ENCODE measurements around the gene CCDC122.

DNA sequence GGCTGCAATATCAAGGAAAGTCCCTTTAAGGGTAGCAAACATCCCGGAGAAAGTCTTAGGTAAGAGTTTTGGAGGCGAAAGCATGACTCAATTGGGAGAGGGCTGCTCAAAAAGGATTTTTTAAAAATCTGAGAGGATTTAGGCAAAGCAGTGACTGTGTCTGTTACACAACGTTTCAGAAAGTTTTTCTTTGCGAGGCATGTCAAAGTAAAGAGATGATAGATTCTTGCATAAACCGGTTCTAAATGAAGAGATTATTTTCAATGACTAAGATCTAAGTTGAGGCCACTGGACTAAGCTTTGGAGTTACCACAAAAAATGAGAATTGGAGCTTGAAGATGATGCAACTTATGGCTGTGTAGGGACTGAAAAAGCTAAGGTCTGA, 49.1 kb downstream of the CCDC122 start:
- TF ChIP-seq ESRRA (IDR thresholded peaks at IDR 0.05; ENCODE audit: borderline replicate concordance, low read depth) (no peak), POLR2AphosphoS5 (IDR thresholded peaks at IDR 0.05; ENCODE audit: control insufficient read depth, insufficient read depth, low read depth, low read length) (no peak), POLR2A (conservative IDR thresholded peaks at IDR 0.05) (no peak), ZNF830 (CRISPR knock-in tag; IDR thresholded peaks at IDR 0.05) (no peak), RBM39 (optimal IDR thresholded peaks at IDR 0.05; ENCODE audit: low read depth, low read length) (no peak), MAFK (IDR thresholded peaks at IDR 0.05; ENCODE audit: low read length) (no peak), TAF1 (IDR thresholded peaks at IDR 0.05; ENCODE audit: control insufficient read depth, extremely low read depth, insufficient read depth, low read length, severe bottlenecking) (no peak), RNF2 (IDR thresholded peaks at IDR 0.05) (no peak), PRPF4 (IDR thresholded peaks at IDR 0.05; ENCODE audit: insufficient read depth, low read depth, low read length, poor library complexity, severe bottlenecking) (no peak), EZH2 (IDR thresholded peaks at IDR 0.05; ENCODE audit: borderline replicate concordance, low read depth, low read length) (no peak)
- TF ChIP-seq, protein P1, sequence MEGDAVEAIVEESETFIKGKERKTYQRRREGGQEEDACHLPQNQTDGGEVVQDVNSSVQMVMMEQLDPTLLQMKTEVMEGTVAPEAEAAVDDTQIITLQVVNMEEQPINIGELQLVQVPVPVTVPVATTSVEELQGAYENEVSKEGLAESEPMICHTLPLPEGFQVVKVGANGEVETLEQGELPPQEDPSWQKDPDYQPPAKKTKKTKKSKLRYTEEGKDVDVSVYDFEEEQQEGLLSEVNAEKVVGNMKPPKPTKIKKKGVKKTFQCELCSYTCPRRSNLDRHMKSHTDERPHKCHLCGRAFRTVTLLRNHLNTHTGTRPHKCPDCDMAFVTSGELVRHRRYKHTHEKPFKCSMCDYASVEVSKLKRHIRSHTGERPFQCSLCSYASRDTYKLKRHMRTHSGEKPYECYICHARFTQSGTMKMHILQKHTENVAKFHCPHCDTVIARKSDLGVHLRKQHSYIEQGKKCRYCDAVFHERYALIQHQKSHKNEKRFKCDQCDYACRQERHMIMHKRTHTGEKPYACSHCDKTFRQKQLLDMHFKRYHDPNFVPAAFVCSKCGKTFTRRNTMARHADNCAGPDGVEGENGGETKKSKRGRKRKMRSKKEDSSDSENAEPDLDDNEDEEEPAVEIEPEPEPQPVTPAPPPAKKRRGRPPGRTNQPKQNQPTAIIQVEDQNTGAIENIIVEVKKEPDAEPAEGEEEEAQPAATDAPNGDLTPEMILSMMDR (IDR thresholded peaks at IDR 0.05 in 2 of 3, conservative IDR thresholded peaks at IDR 0.05 in 1 of 3; ENCODE audit: insufficient read depth in 2 of 3, low read depth in 1 of 3, low read length in 3 of 3), result no peak
- TF ChIP-seq, protein P2, sequence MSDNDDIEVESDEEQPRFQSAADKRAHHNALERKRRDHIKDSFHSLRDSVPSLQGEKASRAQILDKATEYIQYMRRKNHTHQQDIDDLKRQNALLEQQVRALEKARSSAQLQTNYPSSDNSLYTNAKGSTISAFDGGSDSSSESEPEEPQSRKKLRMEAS (CRISPR knock-in tag; IDR thresholded peaks at IDR 0.05), result no peak

Measured in K562 (cell line).